GM12878 (cell line): Measurements from ENCODE around the gene FAM131B. TPM values are rescaled to one million over a fixed set of nuclear protein-coding genes. Genes with fewer than 3 reads are reported as not detected.

Experiments
- ATAC-seq: fragments of 200-7000 bp; cut with Tn5 transposase; 3 replicates; pipeline ENCODE4 v1.9.1; 2020; ENCODE audit warnings: mild to moderate bottlenecking, moderate library complexity
- BruUV-seq: library from RNA; stranded (reverse); fragments of 400-500 nt; replicated peaks from 2 replicates; lab custom pipeline; 2021; lab: Mats Ljungman, UMichigan
- CTCF ChIA-PET: fragments of 300-600 bp; sonication (Branson Sonifier 250); formaldehyde crosslinking; extraction: SDS; loops from one replicate; lab custom pipeline; 2021; ENCODE audit warnings: inconsistent platforms; lab: Yijun Ruan, JAX
- POLR2A ChIA-PET: fragments of 350-600 bp; formaldehyde crosslinking; extraction: SDS; loops from one replicate; lab custom pipeline; 2021; ENCODE audit warnings: inconsistent platforms; lab: Charles Lee
- RAD21 ChIA-PET: fragments of 300-600 bp; sonication (Branson Sonifier 250); formaldehyde crosslinking; loops from one replicate; lab custom pipeline; 2023; ENCODE audit warnings: antibody characterized with exemption; ENCODE audit not compliant: unreplicated experiment; lab: Charles Lee
- SMC1A ChIA-PET: fragments of 300-600 bp; sonication (Branson Sonifier 250); formaldehyde crosslinking; loops from one replicate; lab custom pipeline; 2023; ENCODE audit not compliant: unreplicated experiment, uncharacterized antibody; lab: Charles Lee
- DNase-seq: peaks from one replicate; pipeline ENCODE4 v3.0.0-alpha.2; 2011; ENCODE audit warnings: low read depth, low spot score
- FAIRE-seq: peaks from 3 replicates; lab custom pipeline; 2011; peaks lifted over from hg19 to GRCh38; lab: Jason Lieb, UNC
- H2AFZ ChIP-seq: 2 replicates; pipeline ENCODE4 v1.6.0; 2011; ENCODE audit warnings: low read depth, low read length, control low read depth; ENCODE audit not compliant: control insufficient read depth
- H3K27ac ChIP-seq: 2 replicates; pipeline ENCODE4 v1.5.1; 2011; ENCODE audit warnings: control low read depth; ENCODE audit not compliant: control insufficient read depth, insufficient read depth
- H3K27me3 ChIP-seq, 2 experiments: replicated peaks in 1 of 2; 2 replicates each; pipeline versions ENCODE4 v1.6.0 to v1.6.1; 2011; ENCODE audit warnings: low read length in 1 of 2; ENCODE audit not compliant: control insufficient read depth in 2 of 2, insufficient read depth in 2 of 2
- H3K36me3 ChIP-seq, 2 experiments: 2 replicates each; pipeline ENCODE4 v1.5.1; 2011; ENCODE audit warnings: low read length in 1 of 2; ENCODE audit not compliant: control insufficient read depth in 2 of 2, insufficient read depth in 2 of 2
- H3K4me1 ChIP-seq: 2 replicates; pipeline ENCODE4 v1.6.1; 2011; ENCODE audit warnings: mild to moderate bottlenecking, low read length, moderate library complexity, mixed read lengths; ENCODE audit not compliant: control insufficient read depth, insufficient read depth
- H3K4me2 ChIP-seq: 2 replicates; pipeline ENCODE4 v1.6.0; 2011; ENCODE audit warnings: control low read depth; ENCODE audit not compliant: control insufficient read depth, insufficient read depth
- H3K4me3 ChIP-seq: fragments of 200-600 bp; sonication (generic); 2 replicates; pipeline ENCODE4 v1.5.1; 2016
- H3K79me2 ChIP-seq: 2 replicates; pipeline ENCODE4 v1.6.0; 2011; ENCODE audit warnings: low read length; ENCODE audit not compliant: control insufficient read depth, insufficient read depth
- H3K9ac ChIP-seq: 2 replicates; pipeline ENCODE4 v1.8.0; 2011; ENCODE audit warnings: low read length, control low read depth, mixed read lengths; ENCODE audit not compliant: control insufficient read depth, insufficient read depth
- H3K9me3 ChIP-seq: replicated peaks from 3 replicates; pipeline ENCODE4 v1.5.1; 2011; ENCODE audit warnings: mild to moderate bottlenecking, low read length; ENCODE audit not compliant: control insufficient read depth, insufficient read depth
- H4K20me1 ChIP-seq: 2 replicates; pipeline ENCODE4 v1.6.0; 2011; ENCODE audit not compliant: control insufficient read depth, insufficient read depth
- ASH2L ChIP-seq: fragments of 300-600, 200-600 bp; sonication (generic); IDR thresholded peaks from 2 replicates; pipeline ENCODE4 v1.6.1; 2017; ENCODE audit warnings: low read depth, mild to moderate bottlenecking, borderline replicate concordance
- BACH1 ChIP-seq: fragments of 450-650 bp; IDR thresholded peaks from 2 replicates; pipeline ENCODE4 v1.6.1; 2017; ENCODE audit warnings: mild to moderate bottlenecking, borderline replicate concordance
- CBX3 ChIP-seq: fragments of 200-600 bp; sonication (generic); IDR thresholded peaks from 2 replicates; pipeline ENCODE4 v1.6.1; 2016; ENCODE audit warnings: low read depth, borderline replicate concordance
- CREB1 ChIP-seq: IDR thresholded peaks from 2 replicates; pipeline ENCODE4 v1.6.1; 2012; ENCODE audit warnings: low read depth, mild to moderate bottlenecking, inconsistent platforms
- CTCF ChIP-seq, 3 experiments: IDR thresholded peaks in 2 of 3; conservative IDR thresholded peaks in 1 of 3; 2 replicates each; pipeline ENCODE4 v1.5.1; 2011; ENCODE audit warnings: low read depth in 3 of 3, low read length in 3 of 3, mild to moderate bottlenecking in 3 of 3, control low read depth in 2 of 3, moderate library complexity in 2 of 3, inconsistent platforms in 1 of 3, mixed read lengths in 1 of 3; ENCODE audit not compliant: control insufficient read depth in 2 of 3, insufficient read depth in 1 of 3; ENCODE audit errors: extremely low read depth in 1 of 3
- EGR1 ChIP-seq, 2 experiments: IDR thresholded peaks; 1 replicate in 1 of 2; 2 replicates in 1 of 2; pipeline ENCODE4 v1.6.1; 2011 to 2012; ENCODE audit warnings: low read depth in 2 of 2, low read length in 2 of 2, borderline replicate concordance in 1 of 2, mild to moderate bottlenecking in 1 of 2, moderate library complexity in 1 of 2
- HDAC6 ChIP-seq: fragments of 200-600 bp; sonication (generic); IDR thresholded peaks from one replicate; pipeline ENCODE4 v1.8.0; 2017; ENCODE audit warnings: antibody characterized with exemption; ENCODE audit not compliant: unreplicated experiment
- HDGF ChIP-seq: fragments of 450-650 bp; IDR thresholded peaks from 2 replicates; pipeline ENCODE4 v1.6.1; 2016; ENCODE audit warnings: antibody characterized with exemption
- MAX ChIP-seq: IDR thresholded peaks from 2 replicates; pipeline ENCODE4 v1.6.1; 2012; ENCODE audit warnings: low read depth, low read length, improper control_type of control experiment
- MYB ChIP-seq: fragments of 150-350 bp; IDR thresholded peaks from 2 replicates; pipeline ENCODE4 v1.6.1; 2014; ENCODE audit warnings: mild to moderate bottlenecking, low read depth, low read length, borderline replicate concordance
- TCF7 ChIP-seq: IDR thresholded peaks from 2 replicates; pipeline ENCODE4 v1.6.1; 2014; ENCODE audit warnings: antibody characterized with exemption, borderline replicate concordance
- WGBS: methylation state at CpG from one replicate; pipeline ENCODE4 v1.1.6; 2016; ENCODE audit warnings: low lambda C conversion rate; ENCODE audit not compliant: insufficient replicate concordance, insufficient coverage; ENCODE audit errors: missing lambda C conversion rate; 5-methylcytosine and 5-hydroxymethylcytosine counted together
- in situ Hi-C: fragments of 300-500 bp; cut with MboI; formaldehyde crosslinking; loops from 9 replicates; pipeline ENCODE4 v1.14.3; 2018; ENCODE audit warnings: mixed read lengths
- intact Hi-C: fragments of 100-400 bp; cut with micrococcal nuclease; formaldehyde crosslinking; loops from one replicate; pipeline ENCODE4 v1.14.2; 2022; ENCODE audit not compliant: unreplicated experiment
- polyA plus RNA-seq, 11 experiments: library from polyadenylated mRNA; depleted of rRNA in 4 of 11; unstranded in 6 of 11; stranded (reverse) in 5 of 11; fragments of >200 nt; fragmentation: Nextera tagmentation in 4 of 11; fragmentation: Illumina TruSeq in 1 of 11; extraction: Ambion mirVana in 4 of 11; extraction: Trizol in 1 of 11; gene quantifications; 1 replicate in 1 of 11; 2 replicates in 10 of 11; pipeline versions ENCODE4 v1.2.1 to v1.2.3, GENCODE V29; 2011 to 2016; ENCODE audit warnings: inconsistent platforms in 2 of 11, missing spikeins in 2 of 11, low read depth in 1 of 11
- total RNA-seq, 4 experiments: library from RNA; depleted of rRNA in 3 of 4; stranded (reverse); fragments of >200 nt in 3 of 4; fragmentation: Illumina TruSeq in 1 of 4; extraction: Trizol in 1 of 4; gene quantifications; 2 replicates each; pipeline versions ENCODE4 v1.2.1 to v1.2.3, GENCODE V29; 2013 to 2021

Gene FAM131B
- total and polyA plus RNA-seq, 10 of the 15 experiments (the other 5 are each of a cell fraction or from before 2014, with no cell fraction given) = 0.03 to 0.05 TPM; not detected in 8

- TF ChIP-seq BACH1 (no peak), CREB1 (no peak), HDAC6 (no peak), MAX (no peak), ASH2L (no peak)
These were observed 48.0 kb upstream of the FAM131B start (continued) for GRCh38 chr7:143410521-143411004.

- no peak within 1 kb of the TSS for H3K9ac ChIP-seq
- peak; percentile 52 for ATAC-seq
- 20% methylated on average over 11 of the region's 39 CpGs for WGBS
- no peak within 1 kb of the TSS for H3K4me3 ChIP-seq
- intact Hi-C loops (no loop called here), in situ Hi-C loops (no loop called here)
- H3K27ac ChIP-seq = no peak within 1 kb of the TSS
- DNase-seq = no peak
- no peak for FAIRE-seq
- H3K36me3 ChIP-seq = no peaks in the 10 kb centered on the region
- no peak within 1 kb of the TSS for H2AFZ ChIP-seq
- TF ChIP-seq CBX3 (no peak), MYB (no peak), HDGF (no peak), EGR1 (IDR thresholded peaks at IDR 0.05; ENCODE audit: borderline replicate concordance in 1 of 2, low read depth in 2 of 2, low read length in 2 of 2) (peak in 1 of 2 experiments; percentile 6; a peak in 1 of 3 replicates), TCF7 (no peak), CTCF (IDR thresholded peaks at IDR 0.05 in 2 of 3, conservative IDR thresholded peaks at IDR 0.05 in 1 of 3; ENCODE audit: control insufficient read depth in 2 of 3, extremely low read depth in 1 of 3, insufficient read depth in 1 of 3, low read depth in 3 of 3, low read length in 3 of 3) (peak; percentile 19 to 22 (median 21); a peak in 2 of 6 replicates)
- H3K9me3 ChIP-seq = no peaks in the 10 kb centered on the region
- H3K27me3 ChIP-seq = peaks cover 0 to 4% of the 10 kb centered on the region in 2 experiments; a peak in 2 of 4 replicates
- peaks cover 3% of the 10 kb centered on the region for H3K4me1 ChIP-seq
- H3K4me2 ChIP-seq = peak within 1 kb of the TSS; percentile 73
- BruUV-seq = no TSS peak
- SMC1A ChIA-PET = interaction anchor here (1.2 to 2.3 kb wide), 3 partner anchors 13 to 169 kb away, joined by 3 to 6 read pairs (median 4); no protein-coding TSS in a partner anchor
- no peaks in the 10 kb centered on the region for H4K20me1 ChIP-seq
- CTCF ChIA-PET = interaction anchor here (1.0 kb wide), 1 partner anchor 169 kb away, joined by 3 read pairs; no protein-coding TSS in a partner anchor
- H3K79me2 ChIP-seq = no peaks in the 10 kb centered on the region
- POLR2A ChIA-PET = no interaction called here
- RAD21 ChIA-PET = interaction anchor here (2.2 kb wide), 1 partner anchor 169 kb away, joined by 8 read pairs; no protein-coding TSS in a partner anchor
These were observed 46.4 kb upstream of the FAM131B start, which contains the start of gene EPHA1 for GRCh38 chr7:143408686-143409561. TSS of gene EPHA1 (minus strand) at chr7:143408856. CDS start at chr7:143408805, 51 bp downstream.
